HepG2 (cell line): ENCODE measurements around the gene TBC1D20. TPM values are rescaled to one million over a fixed set of nuclear protein-coding genes. Genes with fewer than 3 reads are reported as not detected.
A peak's percentile ranks its signal among the peaks of the same experiment; 100 is the strongest.

Source experiments
- KDM6A ChIP-seq: IDR thresholded peaks from 2 replicates; pipeline ENCODE4 v1.6.1; 2016; ENCODE audit warnings: low read depth
- KLF15 ChIP-seq: sonication (generic); formaldehyde crosslinking; IDR thresholded peaks from 2 replicates; pipeline ENCODE4 v1.8.1; 2023; ENCODE audit warnings: borderline replicate concordance, mild to moderate bottlenecking, inconsistent platforms, missing genetic modification reagents, mixed read lengths
- MAFK ChIP-seq, 2 experiments: IDR thresholded peaks in 1 of 2; conservative IDR thresholded peaks in 1 of 2; 2 replicates each; pipeline ENCODE4 v1.6.1; 2011; ENCODE audit warnings: improper control_type of control experiment in 2 of 2, low read length in 2 of 2
- NR2F1 ChIP-seq, 2 experiments: fragments of 450-650 bp in 1 of 2; formaldehyde crosslinking in 1 of 2; IDR thresholded peaks; 2 replicates each; pipeline versions ENCODE4 v1.5.0 to v1.6.1; 2016 to 2020; ENCODE audit warnings: mild to moderate bottlenecking in 1 of 2, missing compliant biosample characterization in 1 of 2, missing genetic modification reagents in 1 of 2, moderate library complexity in 1 of 2
- POLR2A ChIP-seq, 2 experiments: IDR thresholded peaks; 2 replicates each; pipeline ENCODE4 v1.6.1; 2011; ENCODE audit warnings: low read depth in 2 of 2, low read length in 2 of 2, mild to moderate bottlenecking in 1 of 2, moderate library complexity in 1 of 2; ENCODE audit not compliant: insufficient read depth in 1 of 2
- SMAD1 ChIP-seq: sonication (generic); formaldehyde crosslinking; IDR thresholded peaks from 2 replicates; pipeline ENCODE4 v1.4.0; 2020; ENCODE audit warnings: missing genetic modification reagents, low read depth, mild to moderate bottlenecking, borderline replicate concordance
- SOX6 ChIP-seq, 2 experiments: fragments of 450-650 bp in 1 of 2; sonication (generic) in 1 of 2; formaldehyde crosslinking in 1 of 2; IDR thresholded peaks; 2 replicates each; pipeline versions ENCODE4 v1.4.0 to v1.6.1; 2017 to 2020; ENCODE audit warnings: antibody characterized with exemption in 1 of 2, mild to moderate bottlenecking in 1 of 2, missing genetic modification reagents in 1 of 2
- ZBTB14 ChIP-seq: sonication (generic); formaldehyde crosslinking; IDR thresholded peaks from 2 replicates; pipeline ENCODE4 v1.4.0; 2020; ENCODE audit warnings: missing genetic modification reagents
- ZNF572 ChIP-seq: sonication (generic); formaldehyde crosslinking; IDR thresholded peaks from 2 replicates; pipeline ENCODE4 v1.5.1; 2020; ENCODE audit warnings: mild to moderate bottlenecking, missing genetic modification reagents
- polyA plus RNA-seq, 8 experiments: library from polyadenylated mRNA; depleted of rRNA in 3 of 8; stranded (reverse) in 7 of 8; unstranded in 1 of 8; fragments of >200 nt; fragmentation: Illumina TruSeq in 4 of 8; extraction: Trizol in 4 of 8; gene quantifications; 2 replicates each; pipeline versions ENCODE4 v1.2.1 to v1.2.3, GENCODE V29; 2011 to 2016; ENCODE audit warnings: low read depth in 4 of 8, missing spikeins in 1 of 8, mixed read lengths in 1 of 8; ENCODE audit not compliant: insufficient read depth in 1 of 8
- total RNA-seq, 5 experiments: library from RNA; depleted of rRNA; stranded (reverse); fragments of >200 nt; fragmentation: Illumina TruSeq; extraction: Trizol; gene quantifications; 2 replicates each; pipeline ENCODE4 v1.2.3, GENCODE V29; 2016; ENCODE audit warnings: low read depth in 1 of 5
- TF ChIP-seq, protein P1 (sequence below): sonication (generic); formaldehyde crosslinking; IDR thresholded peaks from 2 replicates; pipeline ENCODE4 v1.9.0; 2021; ENCODE audit warnings: missing genetic modification reagents, borderline replicate concordance

The TBC1D20 gene
- total and polyA plus RNA-seq, 2 of the 13 experiments (the other 11 are each of a cell fraction or from before 2014, with no cell fraction given) = 36.6 to 47.1 TPM

- TF ChIP-seq, protein P1, sequence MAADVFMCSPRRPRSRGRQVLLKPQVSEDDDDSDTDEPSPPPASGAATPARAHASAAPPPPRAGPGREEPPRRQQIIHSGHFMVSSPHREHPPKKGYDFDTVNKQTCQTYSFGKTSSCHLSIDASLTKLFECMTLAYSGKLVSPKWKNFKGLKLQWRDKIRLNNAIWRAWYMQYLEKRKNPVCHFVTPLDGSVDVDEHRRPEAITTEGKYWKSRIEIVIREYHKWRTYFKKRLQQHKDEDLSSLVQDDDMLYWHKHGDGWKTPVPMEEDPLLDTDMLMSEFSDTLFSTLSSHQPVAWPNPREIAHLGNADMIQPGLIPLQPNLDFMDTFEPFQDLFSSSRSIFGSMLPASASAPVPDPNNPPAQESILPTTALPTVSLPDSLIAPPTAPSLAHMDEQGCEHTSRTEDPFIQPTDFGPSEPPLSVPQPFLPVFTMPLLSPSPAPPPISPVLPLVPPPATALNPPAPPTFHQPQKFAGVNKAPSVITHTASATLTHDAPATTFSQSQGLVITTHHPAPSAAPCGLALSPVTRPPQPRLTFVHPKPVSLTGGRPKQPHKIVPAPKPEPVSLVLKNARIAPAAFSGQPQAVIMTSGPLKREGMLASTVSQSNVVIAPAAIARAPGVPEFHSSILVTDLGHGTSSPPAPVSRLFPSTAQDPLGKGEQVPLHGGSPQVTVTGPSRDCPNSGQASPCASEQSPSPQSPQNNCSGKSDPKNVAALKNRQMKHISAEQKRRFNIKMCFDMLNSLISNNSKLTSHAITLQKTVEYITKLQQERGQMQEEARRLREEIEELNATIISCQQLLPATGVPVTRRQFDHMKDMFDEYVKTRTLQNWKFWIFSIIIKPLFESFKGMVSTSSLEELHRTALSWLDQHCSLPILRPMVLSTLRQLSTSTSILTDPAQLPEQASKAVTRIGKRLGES = no peak
- no peak for TF ChIP-seq KDM6A (CRISPR knock-in tag)
- TF ChIP-seq SOX6 (IDR thresholded peaks at IDR 0.05) = no peak
- no peak for TF ChIP-seq SOX6 (CRISPR knock-in tag; IDR thresholded peaks at IDR 0.05)
- peak in 1 of 2 experiments; percentile 28; a peak in 1 of 4 replicates for TF ChIP-seq NR2F1 (CRISPR knock-in tag; IDR thresholded peaks at IDR 0.05)
- TF ChIP-seq SMAD1 (CRISPR knock-in tag) = 0 out of 2 replicates have a peak, but pooled peaks have one; percentile 12
- no peak for TF ChIP-seq POLR2A (IDR thresholded peaks at IDR 0.05; ENCODE audit: insufficient read depth in 1 of 2, low read depth in 2 of 2, low read length in 2 of 2)
- TF ChIP-seq KLF15 = no peak
- TF ChIP-seq MAFK (conservative IDR thresholded peaks at IDR 0.05 in 1 of 2, IDR thresholded peaks at IDR 0.05 in 1 of 2; ENCODE audit: low read length in 2 of 2) = no peak; a peak in 1 of 4 replicates
- TF ChIP-seq ZNF572 = no peak
- TF ChIP-seq ZBTB14 = no peak
- TF ChIP-seq, all 625 proteins: peak for 5
Measured at GRCh38 chr20:436476-436875, 25.9 kb downstream of the TBC1D20 start (continued).
